ENCODE data around the gene TNRC18. TPM values are rescaled to one million over a fixed set of nuclear protein-coding genes. Genes with fewer than 3 reads are reported as not detected.
A peak's percentile ranks its signal among the peaks of the same experiment; 100 is the strongest.
"Not testable (repeated sequence)": the region's sequence is repeated elsewhere in the genome, so short reads cannot be mapped to it uniquely, and the experiment has no call there.

TNRC18 gene
- total RNA-seq, 1 experiment from 2014 or later: 21.3 TPM

DNA sequence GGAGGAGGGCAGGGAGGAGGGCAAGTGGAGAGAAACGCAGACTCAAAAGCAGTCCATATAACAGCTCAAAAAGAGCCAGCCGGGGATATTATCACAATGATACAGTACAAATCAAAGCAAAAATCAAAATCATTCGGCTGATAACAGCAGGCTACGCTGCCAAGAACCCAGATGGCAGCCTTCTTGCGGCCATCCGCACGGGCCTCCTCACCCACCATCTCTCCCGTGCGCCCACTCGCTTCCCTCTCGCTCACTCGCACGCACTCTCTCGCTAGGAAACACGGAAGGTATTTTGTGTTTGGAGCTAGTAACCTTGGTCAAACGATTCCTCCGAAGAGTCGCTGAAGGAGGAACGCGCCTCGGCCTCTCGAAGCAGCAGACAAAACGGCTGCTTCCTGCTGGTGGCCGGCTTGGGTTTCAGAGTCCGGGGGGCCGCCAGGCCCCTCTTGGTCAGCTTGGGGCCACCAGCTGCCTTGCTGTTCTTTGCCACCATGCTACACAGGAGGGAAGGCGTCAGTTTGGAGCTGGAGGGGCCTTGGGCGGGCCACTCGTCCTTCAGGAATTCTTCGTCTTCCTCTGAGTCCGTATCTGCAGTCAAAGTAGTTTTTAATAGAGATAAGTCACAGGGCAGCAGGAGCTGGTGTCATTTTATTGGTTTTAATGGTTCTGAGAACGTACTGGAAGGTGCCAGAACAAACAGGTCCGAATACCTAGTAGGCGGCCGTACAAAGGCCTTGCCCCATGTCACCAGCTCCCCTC, 71.9 kb downstream of the TNRC18 start:
- DNase-seq (ENCODE audit: low read depth): peak; percentile 18

DNA sequence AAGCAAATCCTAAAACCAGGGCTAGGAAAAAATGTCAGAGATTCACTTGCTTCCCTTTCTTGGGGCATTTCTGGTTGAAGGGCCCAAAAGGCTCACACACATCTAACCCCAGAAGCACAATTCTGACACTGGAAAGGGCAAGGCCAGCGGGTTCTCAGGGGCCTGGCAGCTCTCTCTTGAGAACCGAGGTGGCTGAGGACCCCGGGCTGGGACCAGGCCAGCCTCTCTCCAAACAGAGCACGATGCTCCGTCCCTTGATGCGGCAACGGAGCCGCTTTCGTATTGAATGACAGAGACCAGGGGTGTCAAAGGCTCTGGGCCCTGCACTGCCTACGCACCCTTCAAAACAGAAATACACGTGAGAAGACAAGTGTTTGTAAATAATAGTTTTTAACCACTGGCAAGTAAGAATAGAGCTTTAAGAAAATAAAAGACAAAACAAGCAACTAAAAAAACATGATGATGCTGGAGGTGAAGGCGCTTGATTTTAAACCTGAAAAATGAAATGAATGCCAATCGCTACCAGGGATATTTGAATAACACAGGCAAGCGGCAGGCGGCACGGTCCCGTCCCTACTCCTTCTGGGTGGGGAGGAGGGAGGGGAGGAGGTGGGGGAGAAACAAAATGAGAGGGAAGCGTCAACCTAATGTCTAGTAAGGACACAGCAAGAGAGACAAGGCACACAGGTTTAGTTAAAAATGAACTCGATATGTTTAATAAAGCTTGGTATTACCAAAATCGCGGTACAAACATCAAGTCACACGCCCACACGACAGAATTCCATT, 72.8 kb downstream of the TNRC18 start:
- DNase-seq (ENCODE audit: low read depth): no peak

DNA sequence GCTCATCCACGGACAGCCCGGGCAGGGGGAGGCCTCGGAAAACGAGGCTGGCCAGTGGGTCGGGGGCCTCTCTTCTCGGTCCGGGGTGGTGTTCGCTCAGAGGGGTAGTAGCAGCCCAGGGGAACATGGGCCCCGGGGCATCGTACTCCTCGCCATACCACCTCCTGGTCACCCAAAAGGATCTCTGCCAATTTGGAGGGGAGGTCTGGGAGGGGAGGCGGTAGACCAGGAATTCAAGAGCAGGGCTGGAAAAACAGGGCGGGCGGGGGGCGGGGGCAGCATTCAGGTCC, 73.5 kb downstream of the TNRC18 start:
- DNase-seq (ENCODE audit: low read depth): no peak

DNA sequence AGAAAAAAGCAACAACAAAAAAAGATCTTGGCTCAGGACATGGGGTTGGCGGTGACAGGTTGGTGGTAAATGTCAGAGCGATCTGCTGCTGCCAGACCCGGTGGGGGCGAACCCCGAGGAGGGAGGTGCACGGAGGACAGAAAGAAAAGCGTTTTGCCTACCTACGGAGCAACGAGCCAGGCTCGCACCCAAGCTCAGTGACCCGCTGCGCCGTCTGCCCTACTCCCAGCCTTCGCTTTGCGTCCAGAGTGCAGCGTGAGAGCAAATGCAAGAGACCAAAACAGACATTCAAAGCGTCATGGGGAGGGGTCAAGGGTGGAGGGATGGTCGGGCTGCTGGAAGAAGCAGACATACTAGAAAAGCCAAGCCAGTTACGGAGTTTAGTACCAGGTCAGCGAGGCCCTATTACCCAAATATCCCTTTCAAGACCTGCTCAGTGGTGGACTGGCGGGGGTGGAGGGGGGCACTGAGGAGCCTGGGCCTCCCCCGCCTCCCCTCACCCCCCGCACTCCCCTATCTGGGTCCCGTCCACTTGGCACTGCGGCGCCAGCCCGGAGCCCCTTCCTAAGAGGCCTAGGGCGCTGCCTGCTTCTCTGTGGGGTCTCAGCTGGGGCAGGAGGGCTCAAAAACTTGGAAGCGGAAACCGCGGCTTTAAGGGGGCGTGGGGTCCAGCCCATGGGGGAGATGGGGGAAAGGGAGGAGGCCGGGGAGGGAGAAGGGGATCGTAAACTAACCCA, 74.0 kb downstream of the TNRC18 start:
- DNase-seq (ENCODE audit: low read depth): no peak

DNA sequence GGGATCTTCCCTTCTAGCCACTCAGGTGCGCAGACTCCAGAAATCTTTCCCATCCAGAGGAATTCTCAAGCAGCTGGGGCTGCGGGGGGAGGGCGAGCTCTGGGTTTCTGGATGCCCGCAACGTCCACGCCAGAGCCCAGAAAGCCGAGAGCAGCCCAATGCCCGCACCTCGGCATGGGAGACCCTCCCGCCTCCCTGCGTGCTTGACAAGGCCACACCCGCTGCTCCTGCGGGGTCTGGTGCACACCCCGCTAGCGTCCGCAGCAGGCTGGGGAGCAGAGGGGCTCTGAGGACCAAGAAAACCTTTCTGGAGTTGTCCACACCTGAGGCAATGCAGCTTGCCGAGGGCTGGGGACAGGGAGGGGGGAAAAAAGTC, 74.6 kb downstream of the TNRC18 start:
- DNase-seq (ENCODE audit: low read depth): no peak

DNA sequence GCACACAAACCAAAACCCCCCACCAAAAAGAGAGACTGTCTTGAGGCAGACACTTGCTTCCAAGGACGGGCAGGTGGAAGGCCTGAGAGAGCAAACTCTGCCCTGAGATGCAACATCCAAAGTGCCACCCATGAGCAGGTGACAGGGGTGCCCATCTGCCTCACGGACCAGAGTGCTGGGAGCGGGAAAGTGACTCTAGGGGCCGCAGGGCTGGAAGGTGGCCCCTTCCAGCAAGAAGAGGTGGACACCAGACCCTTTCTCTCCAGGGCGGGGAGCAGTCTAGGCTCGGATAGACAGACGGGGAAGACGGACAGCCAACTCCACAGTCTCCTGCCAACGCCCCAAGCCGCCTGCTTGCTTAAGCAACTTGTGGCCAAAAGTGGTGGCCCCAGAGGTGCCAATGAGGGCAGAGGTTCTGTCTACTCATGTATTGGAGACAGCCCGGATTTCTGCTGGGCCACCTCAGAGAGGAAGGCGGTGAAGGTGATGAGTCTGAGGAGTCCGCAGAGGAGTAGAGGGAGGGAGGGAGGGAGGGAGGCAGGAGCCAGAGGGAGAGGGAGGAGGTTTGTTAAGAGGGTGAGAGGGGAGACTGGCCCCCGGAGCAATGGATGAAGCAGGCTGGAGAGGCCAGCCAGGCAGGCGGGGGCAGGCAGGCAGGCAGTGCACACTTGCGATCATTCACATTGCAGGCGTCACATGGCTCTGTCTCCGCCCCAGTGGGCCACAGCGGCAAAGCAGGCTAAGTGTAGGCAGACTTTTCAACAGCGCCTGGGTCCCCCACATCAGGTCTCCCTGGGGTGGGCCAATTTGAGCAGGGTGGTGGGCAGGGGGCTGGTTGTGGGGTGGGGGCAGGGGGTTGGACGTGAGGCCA, 75.3 kb downstream of the TNRC18 start:
- no peak for DNase-seq (ENCODE audit: low read depth)

DNA sequence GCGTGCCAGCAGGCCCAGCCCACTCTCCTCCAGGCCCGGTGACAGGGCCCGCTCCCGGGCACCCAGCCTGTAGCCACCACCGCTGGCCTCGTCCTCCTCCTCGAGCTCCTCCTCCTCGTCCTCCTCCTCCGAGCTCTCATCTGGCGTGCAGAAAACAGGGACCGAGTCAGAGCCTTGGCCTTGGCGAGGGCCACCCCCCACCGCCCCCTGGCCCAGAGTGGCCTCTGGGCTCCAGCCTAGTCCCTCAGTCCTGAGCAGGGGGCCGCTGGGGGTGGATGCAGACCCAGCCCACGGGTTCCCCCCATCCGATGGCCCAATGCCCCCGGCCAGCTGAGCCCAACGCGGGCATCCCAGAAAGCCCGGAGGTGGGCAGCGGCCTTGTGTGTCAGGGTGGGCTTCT, 78.0 kb downstream of the TNRC18 start:
- no peak for DNase-seq (ENCODE audit: low read depth)

DNA sequence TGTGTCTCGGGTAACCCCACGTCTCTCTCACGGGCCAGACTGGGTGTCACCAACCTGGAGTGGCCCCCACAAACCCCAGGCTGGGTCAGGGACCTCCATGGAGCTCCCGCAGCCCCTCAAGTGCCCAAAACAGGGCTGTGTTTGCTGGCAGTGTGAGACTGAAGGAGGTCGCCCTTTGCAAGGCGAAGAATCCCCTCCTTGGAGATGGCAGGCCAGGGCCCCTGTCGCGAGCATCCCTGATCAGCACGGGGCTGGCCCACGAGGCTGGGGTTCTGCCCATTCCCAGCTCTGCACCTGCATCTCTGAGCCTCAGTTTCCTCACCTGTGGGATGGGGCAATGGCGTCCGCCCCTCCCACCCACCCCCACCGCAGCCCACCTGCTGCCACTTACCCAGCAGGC, 78.5 kb downstream of the TNRC18 start:
- no peak for DNase-seq (ENCODE audit: low read depth)

DNA sequence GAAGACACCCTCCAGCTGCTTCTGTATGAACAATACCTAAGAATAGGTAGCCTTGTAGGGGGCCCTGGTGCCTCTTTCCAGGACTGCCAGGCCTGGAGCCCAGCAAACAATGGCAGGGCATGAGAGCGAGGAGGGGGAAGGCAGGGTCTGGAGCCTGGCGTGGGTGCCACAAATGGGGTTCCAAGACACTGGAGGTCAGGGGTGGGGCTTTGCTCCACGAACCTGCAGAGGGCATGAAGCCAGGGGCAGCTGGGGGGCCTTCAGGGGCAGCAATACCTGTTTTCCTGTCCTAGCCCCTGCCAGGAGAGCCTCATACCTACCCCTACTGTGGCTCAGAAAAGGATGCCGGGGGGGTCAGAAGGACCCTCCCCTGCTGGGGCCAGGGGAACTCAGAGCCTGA, 79.3 kb downstream of the TNRC18 start:
- no peak for DNase-seq (ENCODE audit: low read depth)

DNA sequence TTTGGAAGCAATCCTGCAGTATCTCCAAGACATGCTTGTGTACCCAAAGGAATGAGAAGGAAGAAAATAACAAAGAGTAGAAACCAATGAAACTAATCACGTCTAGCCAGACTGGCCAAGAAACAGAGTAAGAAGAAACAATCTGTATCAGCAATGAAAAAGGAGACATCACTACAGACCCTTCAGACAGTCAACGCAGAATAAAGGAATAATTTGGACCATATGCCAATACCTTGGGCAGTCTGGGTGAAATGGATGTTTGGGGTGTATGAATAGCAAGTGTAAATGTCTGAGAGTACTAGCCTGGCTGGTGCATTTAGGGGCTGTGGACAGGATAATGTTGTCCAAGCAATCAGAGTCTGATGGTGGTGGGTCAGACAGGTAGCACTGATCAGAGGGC, 79.8 kb downstream of the TNRC18 start:
- DNase-seq (ENCODE audit: low read depth): no peak

DNA sequence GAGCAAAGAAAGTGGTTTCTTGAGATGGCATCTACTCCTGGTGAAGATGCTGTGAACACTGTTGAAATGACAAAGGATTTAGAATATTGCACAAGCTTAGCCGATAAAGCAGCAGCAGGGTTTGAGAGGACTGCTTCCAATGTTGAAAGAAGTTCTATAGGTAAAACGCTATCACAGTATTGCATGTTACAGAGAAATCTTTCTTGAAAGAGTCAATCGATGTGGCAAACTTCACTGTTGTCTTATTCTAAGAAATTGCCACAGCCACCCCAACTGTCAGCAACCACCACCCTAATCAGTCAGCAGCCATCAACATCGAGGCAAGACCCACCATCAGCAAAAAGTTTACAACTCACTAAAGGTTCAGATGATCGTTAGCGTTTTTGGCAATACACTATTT, 81.0 kb downstream of the TNRC18 start:
- DNase-seq (ENCODE audit: low read depth): no peak

DNA sequence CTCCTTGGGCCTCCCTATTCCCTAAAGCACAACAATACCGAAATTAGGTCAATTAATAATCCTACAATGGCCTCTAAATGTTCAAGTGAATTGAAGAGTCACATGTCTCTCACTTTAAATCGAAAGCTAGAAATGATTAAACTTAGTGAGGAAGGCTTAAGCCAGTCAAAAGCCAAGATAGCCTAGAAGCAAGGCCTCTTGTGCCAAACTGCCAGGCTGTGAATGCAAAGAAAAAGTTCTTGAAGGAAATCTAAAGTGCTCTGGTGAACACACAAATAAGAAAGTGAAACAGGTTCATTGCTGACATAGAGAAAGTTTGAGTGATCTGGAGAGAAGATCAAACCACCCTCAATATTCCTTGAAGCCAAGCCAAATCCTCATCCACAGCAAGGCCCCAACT, 83.7 kb downstream of the TNRC18 start:
- no peak for DNase-seq (ENCODE audit: low read depth)

DNA sequence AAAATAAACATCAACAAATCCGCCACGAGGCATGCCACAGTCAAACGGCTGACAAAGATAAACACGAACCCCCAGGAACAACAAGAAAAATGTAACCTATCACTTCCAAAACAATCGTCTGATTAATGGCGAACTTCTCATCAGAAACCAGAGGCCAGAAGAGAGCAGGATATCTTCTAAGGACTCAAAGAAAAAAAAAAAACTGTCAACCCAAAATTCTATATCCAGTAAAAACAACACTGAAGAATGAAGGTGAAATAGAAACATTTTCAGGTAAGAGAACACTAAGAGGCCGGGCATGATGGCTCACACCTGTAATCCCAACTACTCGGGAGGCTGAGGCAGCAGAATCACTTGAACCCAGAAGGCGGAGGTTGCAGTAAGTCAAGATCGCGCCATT, 86.6 kb downstream of the TNRC18 start:
- DNase-seq (ENCODE audit: low read depth): no peak

DNA sequence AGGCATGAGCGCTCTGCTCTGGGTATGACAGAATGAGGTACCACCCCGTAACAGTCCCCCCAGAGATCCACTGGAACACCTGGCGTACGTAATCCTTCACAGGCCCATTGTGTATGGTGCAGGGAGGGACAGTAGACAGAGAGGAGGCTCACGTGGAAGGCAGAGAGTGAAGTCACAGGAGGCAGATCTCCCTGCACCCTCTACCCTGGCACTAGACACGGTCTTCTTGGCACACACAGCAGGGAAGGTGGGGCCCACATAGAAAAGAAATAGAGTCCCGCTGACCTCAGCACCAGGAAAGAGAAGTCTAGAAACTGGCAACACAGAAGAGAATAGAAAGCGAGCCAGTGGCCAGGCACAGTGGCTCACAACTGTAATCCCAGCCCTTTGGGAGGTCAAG, 89.0 kb downstream of the TNRC18 start:
- no peak for DNase-seq (ENCODE audit: low read depth)

DNA sequence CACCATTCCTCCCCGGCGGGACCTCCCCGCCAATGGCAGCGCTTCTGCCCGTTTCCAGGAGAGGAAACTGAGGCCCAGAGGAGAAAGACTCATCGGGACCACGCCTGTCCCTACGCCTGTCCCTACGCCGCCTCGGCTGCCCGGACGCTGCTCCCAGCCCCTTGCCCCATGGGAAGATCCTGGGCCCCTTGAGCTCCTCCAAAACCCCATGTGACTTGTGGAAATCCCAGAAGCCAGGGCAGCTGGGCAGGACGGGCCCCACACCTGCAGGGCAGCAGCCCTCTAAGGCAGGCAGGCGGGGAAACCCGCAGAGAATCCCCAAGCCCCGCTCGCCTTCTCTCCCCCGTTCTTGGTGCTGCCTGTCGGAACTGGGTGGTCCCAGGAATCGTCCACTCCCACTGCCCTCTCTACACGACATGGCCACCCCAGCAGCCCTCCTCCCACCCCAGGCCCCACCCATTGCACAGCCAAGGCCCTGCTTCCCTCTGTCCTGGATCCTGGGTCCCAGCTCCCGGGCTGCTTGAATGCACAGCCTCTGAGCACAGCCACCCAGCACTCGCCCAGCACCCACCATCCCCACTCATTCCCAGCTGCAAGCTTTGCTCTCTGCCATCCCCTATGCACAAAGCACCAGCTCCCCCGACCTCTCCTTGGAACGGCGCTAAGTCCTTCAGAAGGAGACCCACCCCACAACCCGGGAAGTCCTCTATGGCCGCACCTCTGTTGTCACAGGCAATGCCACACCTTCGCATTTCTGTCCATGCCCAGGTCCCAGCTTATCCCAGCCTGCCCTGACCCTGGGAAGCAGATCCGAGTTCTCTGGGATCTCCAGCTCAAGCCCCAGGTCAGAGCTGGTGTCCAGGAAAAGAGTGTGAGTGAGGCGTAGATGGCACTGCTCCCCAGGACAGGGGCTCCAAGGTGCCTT, 90.3 kb downstream of the TNRC18 start:
- no peak for DNase-seq (ENCODE audit: low read depth)

DNA sequence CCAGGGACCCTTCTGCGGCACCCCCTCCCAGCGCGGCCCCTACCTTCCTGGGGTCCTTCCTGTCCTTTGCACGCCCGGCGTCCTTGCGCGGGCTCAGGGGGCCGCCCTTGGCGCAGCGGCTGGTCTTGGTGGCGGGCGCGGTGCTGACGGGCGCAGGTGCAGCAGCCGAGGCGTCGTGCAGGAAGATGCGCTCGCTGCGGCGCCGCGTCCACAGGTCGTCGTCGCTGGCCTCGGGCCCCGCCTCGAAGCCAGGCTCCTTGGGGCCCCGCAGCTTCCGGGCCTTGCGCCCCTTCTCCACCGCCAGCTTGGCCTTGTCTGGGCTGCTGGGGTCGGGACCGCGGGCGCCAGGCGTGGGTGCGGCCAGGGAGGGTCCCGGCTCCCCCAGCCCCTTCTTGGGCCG, 91.1 kb downstream of the TNRC18 start:
- no peak for DNase-seq (ENCODE audit: low read depth)

DNA sequence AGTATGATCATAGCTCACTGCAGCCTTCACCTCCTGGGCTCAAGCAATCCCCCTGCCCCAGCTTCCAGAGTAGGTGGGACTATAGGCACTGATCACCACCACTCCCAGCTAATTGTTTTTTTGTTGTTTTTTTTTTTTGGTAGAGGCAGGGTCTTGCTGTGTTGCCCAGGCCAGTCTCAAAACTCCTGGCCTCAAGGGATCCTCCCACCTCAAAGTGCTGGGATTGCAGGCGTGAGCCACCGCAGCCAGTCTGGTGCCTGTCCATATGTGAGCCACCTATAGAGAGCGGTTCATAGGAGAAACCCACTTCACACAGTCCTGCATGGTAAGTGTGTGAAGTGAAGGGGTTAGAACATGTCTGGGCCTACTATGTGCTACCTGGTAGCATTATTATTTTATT, 93.3 kb downstream of the TNRC18 start:
- no peak for DNase-seq (ENCODE audit: low read depth)

DNA sequence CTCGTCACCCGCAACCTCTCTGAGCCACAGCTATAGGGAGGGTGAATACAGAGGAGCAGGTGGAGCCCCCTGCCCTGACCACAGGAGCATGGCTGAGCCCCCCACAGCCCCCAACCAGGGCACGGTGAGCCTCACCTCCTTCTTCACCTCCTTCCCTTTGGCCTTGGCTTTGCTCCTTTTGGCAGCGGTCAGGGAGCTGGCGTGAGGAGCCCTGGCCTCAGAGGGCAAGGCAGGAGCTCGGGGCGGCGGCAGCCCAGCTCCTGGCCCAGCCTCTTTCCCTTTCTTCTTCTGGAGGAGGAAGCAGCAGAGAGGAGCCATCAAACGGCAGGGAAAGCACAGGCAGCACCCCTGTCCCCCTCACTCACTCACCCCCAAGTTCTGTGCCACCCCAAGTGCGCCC, 98.7 kb downstream of the TNRC18 start:
- DNase-seq (ENCODE audit: low read depth): no peak

DNA sequence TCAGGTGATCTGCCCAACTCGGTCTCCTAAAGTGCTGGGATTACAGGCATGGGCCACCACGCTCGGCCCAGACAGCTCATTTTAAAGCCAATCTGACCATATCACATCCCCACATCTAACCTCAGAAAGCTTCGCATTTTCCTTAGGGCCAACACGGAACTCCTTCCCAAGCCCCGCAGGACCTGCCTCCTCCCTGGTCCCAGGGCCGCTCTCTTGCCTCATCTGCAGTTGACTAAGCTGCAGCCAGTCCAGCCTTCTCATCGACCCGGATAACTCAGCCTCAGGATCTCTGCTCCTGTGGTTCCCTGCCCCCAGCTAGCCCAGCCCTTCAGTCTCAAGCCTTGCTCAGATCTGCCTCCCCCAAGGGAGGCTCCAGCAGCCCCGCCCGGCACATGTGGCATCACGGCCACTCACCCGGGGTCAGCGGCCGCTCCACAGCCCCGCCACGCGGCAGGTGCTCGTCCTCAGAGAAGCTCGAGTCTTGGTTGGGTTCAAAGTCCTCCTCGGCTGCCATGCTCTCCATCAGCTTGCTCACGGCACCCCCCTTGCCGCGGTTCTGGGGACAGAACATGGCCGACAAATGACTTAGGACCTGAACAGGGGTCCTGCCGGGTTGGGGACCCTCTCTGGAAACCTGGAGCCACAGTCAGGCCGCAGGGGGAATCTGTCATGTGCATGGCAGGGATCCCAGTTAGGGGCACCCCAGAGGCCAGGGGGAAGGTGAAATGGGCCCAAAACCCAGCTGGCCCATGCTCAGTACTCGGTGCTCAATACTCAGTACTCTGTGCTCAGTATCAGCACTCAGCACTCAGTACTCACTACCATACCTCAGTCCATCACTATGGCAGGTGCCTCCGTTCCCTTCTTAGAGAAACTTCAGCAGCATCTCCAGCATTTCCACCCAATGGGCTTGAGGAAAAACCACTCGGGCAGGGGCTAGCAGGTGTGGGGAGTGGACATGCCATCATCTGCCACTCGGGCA, 99.5 kb downstream of the TNRC18 start:
- not testable (repeated sequence) for DNase-seq (ENCODE audit: low read depth)

All from M059J (cell line).